Measurements from ENCODE around the gene TIMM23.
"Not testable (repeated sequence)": the region's sequence is repeated elsewhere in the genome, so short reads cannot be mapped to it uniquely, and the experiment has no call there.

Gene TIMM23

DNA sequence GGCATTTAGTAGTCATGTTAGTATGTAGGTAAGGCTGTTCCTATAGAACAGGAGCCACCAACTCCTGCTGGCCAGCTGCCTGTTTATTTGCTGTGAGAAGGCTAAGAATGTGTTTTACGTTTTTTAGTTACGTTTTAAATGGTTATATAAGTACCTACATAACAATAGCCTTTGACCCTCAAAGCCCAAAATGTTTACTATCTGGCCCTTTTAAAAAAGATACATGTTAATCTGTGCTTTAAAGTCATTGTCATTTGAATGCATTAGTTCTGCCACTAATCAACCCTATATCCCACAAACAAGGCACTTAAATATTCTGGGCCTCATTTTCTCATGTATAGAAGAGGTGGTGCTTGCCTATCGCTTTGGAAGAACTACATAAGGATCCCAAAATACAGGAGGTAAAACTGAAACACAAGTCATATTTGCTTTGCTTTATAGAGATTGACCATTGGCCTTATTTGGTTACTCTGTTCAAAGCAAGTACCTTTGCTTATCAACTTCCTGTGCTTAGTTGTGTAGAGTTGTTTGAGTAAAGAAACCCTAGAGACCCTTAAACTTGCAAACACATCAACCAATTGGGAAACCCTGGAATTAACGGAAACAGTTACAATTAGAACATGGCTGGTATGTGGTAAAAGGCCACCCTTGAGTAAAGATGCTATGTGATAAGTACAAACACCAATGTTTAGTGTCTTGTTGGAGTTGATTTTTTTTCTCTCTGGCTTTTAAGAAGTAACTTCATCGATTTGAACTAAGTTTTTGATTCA is 25.9 kb downstream of the TIMM23 start:
- DNase-seq, result no peak

DNA sequence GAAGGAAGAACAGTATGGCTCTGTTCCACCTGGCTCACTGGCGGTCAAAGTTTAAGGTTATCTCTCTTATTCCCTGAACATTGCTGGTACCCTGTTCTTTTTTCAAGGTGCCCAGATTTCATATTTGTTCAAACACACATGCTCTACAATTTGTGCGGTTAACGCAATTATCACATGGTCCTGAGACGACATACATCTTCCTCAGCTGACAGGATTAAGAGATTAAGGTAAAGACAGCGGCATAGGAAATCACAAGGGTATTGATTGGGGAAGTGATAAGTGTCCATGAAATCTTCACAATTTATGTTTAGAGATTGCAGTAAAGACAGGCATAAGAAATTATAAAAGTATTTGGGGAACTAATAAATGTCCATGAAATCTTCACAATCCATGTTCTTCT is 27.7 kb downstream of the TIMM23 start:
- DNase-seq, result not testable (repeated sequence)

DNA sequence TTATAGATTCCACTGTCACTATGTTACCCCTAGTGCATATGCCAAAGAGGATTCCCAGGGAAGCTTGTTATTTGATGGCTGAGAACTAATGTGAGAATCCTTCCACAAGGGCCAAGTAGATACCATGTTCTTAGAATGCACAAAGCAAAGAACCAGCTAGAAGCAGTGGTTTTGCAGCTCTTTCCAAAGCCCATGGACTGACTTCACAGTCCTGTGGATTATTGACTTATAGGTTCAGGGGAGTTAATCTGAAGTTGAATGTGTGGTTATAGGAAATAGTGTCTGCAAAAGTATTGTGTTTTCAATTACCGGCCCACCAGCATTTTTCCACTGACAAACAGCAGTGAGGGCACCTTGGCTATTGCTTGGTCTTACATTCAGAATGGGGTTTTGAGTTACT is 28.2 kb downstream of the TIMM23 start:
- no peak for DNase-seq

DNA sequence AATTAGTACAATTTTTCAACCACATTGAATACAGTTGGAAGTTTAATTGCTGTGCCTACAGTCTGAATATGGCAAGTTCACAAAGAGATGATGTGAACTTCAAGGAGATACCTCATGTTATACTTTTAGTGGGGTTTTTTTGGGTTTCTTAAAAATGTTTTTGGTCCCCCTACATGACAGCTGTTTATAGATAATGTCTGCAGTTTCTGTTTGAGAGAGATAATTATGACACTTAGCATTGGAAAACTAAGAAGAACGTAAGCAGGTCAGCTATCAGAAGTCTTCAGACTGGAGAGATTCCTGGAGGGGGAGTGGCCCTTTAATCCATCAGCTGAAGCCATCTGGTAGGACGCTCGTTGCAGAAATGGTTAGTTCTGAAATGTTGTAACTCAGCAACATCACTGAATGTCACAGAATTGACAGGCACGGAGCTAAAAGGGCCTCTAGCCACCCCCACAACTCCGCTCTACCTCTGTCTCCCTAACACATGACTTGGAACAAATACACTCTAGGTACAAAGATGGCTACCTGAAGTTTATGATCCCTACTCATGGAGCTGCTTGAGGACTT is 29.0 kb downstream of the TIMM23 start:
- no peak for DNase-seq

DNA sequence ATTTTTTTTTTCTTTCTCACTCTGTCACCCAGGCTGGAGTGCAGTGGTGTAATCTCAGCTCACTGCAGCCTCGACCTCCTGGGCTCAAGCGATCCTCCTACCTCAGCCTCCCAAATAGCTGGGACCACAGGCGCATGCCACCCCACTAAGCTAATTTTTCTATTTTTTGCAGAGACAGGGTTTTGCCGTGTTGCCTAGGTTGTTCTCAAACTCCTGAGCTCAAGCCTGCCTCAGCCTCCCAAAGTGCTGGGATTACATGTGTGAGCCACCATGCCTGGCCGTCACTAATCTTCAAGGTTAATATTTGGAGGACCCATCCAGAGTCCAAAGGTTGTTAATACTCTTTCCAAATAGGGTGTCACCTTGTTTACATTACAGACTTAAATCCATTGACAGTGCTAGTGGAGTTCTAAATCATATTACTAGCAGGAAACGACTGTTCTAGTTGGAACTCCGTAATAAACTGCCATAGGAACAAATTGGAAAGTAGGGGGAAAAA is 29.9 kb downstream of the TIMM23 start:
- DNase-seq, result not testable (repeated sequence)

DNA sequence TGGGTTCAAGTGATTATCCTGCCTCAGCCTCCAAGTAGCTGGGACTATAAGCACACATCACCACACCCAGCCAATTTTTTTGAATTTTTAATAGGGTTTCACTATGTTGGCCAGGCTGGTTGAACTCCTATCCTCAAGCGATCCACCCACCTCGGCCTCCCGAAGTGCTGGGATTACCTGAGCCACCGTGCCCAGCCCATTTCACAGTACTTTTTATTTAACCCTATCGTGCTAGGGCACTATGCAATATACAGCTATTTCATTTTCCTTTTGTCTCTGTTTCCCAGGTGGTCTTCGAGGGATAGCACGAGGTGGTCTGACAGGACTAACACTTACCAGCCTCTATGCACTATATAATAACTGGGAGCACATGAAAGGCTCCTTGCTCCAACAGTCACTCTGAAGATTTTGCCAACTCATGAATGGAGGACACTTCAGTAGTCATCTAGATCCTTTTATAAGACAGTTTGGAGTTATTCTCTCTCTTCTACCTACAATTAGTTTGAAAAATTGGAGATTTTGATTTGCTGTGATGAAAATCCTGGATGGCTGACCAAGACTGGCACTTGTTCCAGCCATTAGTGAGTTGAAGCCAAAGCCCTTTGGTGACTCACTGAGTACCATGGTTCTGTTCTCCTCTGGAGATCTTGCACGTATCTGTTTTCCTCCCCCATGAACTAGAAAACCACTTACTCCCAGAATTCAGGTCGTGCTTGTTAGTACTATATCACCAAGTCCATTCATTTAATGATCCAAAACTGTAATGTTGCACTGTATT is 30.8 kb downstream of the TIMM23 start:
- DNase-seq, result no peak

DNA sequence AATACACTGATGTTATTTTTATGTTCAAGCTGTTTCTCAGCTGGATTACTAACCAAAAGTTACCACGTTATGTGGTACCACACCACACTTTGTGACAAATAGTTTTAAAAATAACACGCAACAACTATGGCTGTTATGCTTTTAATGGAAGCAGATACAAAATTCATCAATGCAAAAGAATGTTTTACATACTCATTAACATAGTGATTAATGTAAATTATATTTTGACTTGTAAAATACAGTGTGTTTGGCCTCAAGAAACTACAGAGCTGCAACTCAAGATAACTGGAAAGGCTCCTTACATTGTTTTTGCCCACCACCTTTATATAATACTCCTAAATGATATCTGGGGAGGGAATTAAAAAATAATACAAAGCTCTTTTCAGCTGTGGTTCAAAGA is 32.7 kb downstream of the TIMM23 start:
- no peak for DNase-seq

DNA sequence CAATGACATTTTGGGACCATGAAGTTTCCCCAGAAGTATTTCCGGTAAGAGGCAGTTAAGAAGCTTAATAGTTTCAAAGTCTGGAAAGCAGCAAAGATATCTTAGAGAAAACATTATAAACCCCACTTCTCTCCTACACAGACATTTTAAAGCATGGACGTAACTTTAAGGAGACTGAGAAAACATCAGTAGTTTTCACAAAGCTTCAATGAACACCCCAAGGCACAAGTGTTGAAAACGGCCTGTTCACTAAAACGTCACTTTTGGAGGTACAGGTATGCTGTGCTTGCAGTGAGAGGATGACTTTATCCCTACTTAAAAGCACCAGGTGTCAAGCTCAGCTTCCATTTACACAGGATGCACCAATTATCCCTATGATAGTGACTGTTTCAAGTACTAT is 33.1 kb downstream of the TIMM23 start:
- DNase-seq, result no peak

GRCh38 chr10:46006219-46006618 is 33.9 kb downstream of the TIMM23 start:
- no peak for DNase-seq

GRCh38 chr10:46012746-46013145 is 40.5 kb downstream of the TIMM23 start:
- DNase-seq, result no peak

DNA sequence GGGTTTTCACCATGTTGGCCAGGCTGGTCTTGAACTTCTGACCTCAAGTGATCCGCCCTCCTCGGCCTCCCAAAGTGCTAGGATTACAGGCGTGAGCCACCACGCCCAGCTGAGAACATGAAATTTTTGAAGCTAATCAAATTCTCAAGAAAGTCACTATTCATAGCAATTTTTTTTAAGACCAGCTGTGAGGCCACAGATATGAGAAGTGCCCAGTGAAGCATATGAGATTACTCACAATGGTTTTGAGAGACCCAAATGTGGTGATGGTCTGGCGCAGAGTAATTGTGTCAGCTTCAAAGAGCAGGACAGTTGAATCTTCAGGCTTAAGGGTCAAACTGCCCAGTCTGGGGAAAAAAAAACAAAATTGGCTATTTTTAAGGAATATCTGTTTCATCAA is 41.9 kb downstream of the TIMM23 start:
- DNase-seq, result no peak

GRCh38 chr10:46014683-46015405 is 42.6 kb downstream of the TIMM23 start:
- no peak for DNase-seq

DNA sequence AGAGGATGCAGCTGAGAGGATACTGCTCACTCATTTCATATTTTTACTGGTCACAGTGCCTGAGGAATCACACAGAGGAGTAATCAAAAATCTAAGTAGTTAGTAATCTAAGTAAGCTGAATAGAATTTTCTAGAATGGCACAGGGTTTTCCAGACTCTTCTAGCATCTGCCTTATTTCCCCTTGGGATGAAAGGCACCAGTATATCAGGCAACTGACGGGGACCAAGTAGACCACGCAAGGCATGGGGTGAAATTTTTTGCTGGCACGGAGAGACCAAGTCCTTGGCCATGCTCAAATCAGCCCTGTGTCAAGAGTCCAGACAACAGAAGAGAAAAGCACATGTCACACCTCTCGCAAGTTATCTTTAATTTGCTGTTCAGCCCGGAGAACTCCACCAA is 43.9 kb downstream of the TIMM23 start:
- DNase-seq, result no peak

GRCh38 chr10:46016811-46017210 is 44.5 kb downstream of the TIMM23 start:
- no peak for DNase-seq

- no peak for DNase-seq
Observed at GRCh38 chr10:46017733-46018132, 45.4 kb downstream of the TIMM23 start.

DNA sequence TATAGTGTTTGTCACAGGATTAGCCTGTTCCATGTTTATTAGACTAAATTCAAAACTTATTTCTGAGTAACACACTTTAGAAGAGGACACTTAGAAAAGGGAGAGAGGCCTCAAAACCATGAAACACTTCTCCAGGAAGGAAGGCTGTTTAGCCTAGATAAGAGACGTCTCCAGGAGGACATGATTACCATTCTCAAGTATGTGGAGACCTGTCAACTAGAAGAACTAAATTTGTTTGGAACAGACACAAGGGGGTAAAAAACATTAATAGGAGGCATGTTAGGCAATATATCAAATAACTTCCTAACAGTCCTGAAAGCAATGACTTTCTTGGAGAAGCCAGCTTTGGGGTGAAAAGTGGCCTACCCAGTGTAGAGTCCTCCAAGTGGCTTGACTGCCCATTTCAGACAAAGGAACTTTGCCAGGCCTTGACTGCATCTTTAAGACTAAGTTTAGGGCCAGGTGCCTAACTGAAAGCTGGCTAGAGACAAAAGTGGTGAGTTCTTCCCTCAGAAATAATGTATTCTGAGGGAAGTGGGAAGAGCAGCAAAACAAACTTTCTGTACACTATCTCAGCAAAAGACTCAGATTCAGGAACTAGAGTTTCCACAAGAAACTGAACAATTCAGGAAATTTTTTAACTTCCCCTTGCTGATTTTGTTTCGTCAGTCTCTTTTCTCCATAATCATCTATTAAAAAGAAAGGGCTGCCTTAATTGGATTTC is 46.3 kb downstream of the TIMM23 start:
- DNase-seq, result no peak

- DNase-seq, result no peak
Observed at GRCh38 chr10:46019177-46019528, 46.9 kb downstream of the TIMM23 start.

GRCh38 chr10:46019569-46020343 is 47.5 kb downstream of the TIMM23 start:
- DNase-seq, result no peak

DNA sequence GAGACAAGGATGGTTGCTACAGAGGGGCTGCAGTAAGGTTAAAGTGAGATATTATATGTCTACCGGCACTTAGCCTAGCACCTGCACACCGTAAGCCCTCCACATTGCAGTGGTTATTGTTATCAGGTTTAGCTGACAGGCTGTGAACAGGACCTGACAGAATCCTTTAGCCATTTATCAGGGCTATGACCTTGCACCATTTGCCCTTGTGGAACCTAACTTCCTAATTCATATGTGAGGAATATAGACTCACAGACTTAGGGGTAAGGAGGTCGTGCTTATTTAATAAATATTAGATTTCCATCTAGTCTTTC is 48.0 kb downstream of the TIMM23 start:
- no peak for DNase-seq

- peak; percentile 74 for DNase-seq
Observed at GRCh38 chr10:46022978-46023702, 50.9 kb downstream of the TIMM23 start.

DNA sequence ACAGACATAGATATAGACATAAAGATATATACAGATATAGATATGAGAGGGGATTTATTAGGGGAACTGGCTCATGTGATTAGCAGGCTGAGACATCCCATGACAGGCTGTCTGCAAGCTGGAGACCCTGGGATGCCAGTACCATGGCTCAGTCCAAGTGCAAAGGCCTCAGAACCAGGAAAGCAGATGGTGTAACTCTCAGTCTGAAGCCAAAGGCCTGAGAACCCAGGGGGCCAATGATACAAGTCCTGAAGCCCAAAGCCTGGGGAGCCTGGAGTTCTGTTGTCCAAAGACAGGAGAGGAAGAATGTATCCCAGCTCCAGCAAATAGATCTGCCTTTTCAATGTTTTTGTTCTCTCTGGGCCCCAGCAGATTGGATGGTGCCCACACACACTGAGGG is 52.7 kb downstream of the TIMM23 start:
- DNase-seq, result no peak
